Measurements from ENCODE around the gene NPR3. TPM values are rescaled to one million over a fixed set of nuclear protein-coding genes. Genes with fewer than 3 reads are reported as not detected.

Gene NPR3
- total RNA-seq, 1 experiment from 2014 or later, result 0.11 TPM

GRCh38 chr5:32753765-32754164 lies 42.6 kb downstream of the NPR3 start:
- no peak for DNase-seq
- Histone ChIP-seq H3K9me3 (ENCODE audit: low read length) (no peaks in the 10 kb centered on the region), H3K4me1 (ENCODE audit: low read length) (no peaks in the 10 kb centered on the region), H3K27ac (ENCODE audit: low read length) (no peak overlapping the region), H2AFZ (ENCODE audit: low read length) (no peak overlapping the region), H4K20me1 (ENCODE audit: insufficient read depth, low read depth, low read length) (no peaks in the 10 kb centered on the region), H3K36me3 (ENCODE audit: insufficient read depth, low read length) (no peaks in the 10 kb centered on the region), H3K4me2 (ENCODE audit: low read depth, low read length, poor library complexity, severe bottlenecking) (no peak overlapping the region), H3K9me2 (replicated peaks; ENCODE audit: insufficient read depth, low read length) (no peaks in the 10 kb centered on the region), H3K79me2 (ENCODE audit: low read length) (no peaks in the 10 kb centered on the region), H3K4me3 (ENCODE audit: low read length) (no peak overlapping the region), H3K9ac (ENCODE audit: low read length) (no peak overlapping the region), H3K27me3 (ENCODE audit: low read length) (no peaks in the 10 kb centered on the region)

GRCh38 chr5:32754284-32754683 lies 43.2 kb downstream of the NPR3 start:
- H3K27me3 ChIP-seq (ENCODE audit: low read length), result no peaks in the 10 kb centered on the region
- no peaks in the 10 kb centered on the region for H3K79me2 ChIP-seq (ENCODE audit: low read length)
- H3K4me1 ChIP-seq (ENCODE audit: low read length), result no peaks in the 10 kb centered on the region
- no peak for DNase-seq
- no peak overlapping the region for H3K4me2 ChIP-seq (ENCODE audit: low read depth, low read length, poor library complexity, severe bottlenecking)
- H3K9ac ChIP-seq (ENCODE audit: low read length), result no peak overlapping the region
- no peaks in the 10 kb centered on the region for H3K9me3 ChIP-seq (ENCODE audit: low read length)
- no peak overlapping the region for H2AFZ ChIP-seq (ENCODE audit: low read length)
- no peaks in the 10 kb centered on the region for H3K9me2 ChIP-seq (replicated peaks; ENCODE audit: insufficient read depth, low read length)
- H3K36me3 ChIP-seq (ENCODE audit: insufficient read depth, low read length), result no peaks in the 10 kb centered on the region
- H4K20me1 ChIP-seq (ENCODE audit: insufficient read depth, low read depth, low read length), result no peaks in the 10 kb centered on the region
- no peak overlapping the region for H3K4me3 ChIP-seq (ENCODE audit: low read length)
- no peak overlapping the region for H3K27ac ChIP-seq (ENCODE audit: low read length)

- no peaks in the 10 kb centered on the region for H3K9me2 ChIP-seq (replicated peaks; ENCODE audit: insufficient read depth, low read length)
- H3K79me2 ChIP-seq (ENCODE audit: low read length), result no peaks in the 10 kb centered on the region
These were observed 49.0 kb downstream of the NPR3 start for GRCh38 chr5:32760091-32760509.

GRCh38 chr5:32765266-32765665 lies 54.1 kb downstream of the NPR3 start:
- Histone ChIP-seq H3K9ac (ENCODE audit: low read length) (no peak overlapping the region), H3K4me1 (ENCODE audit: low read length) (no peaks in the 10 kb centered on the region), H3K27ac (ENCODE audit: low read length) (no peak overlapping the region), H3K27me3 (ENCODE audit: low read length) (no peaks in the 10 kb centered on the region), H3K9me3 (ENCODE audit: low read length) (no peaks in the 10 kb centered on the region), H3K4me2 (ENCODE audit: low read depth, low read length, poor library complexity, severe bottlenecking) (no peak overlapping the region), H3K79me2 (ENCODE audit: low read length) (no peaks in the 10 kb centered on the region), H3K9me2 (replicated peaks; ENCODE audit: insufficient read depth, low read length) (no peaks in the 10 kb centered on the region), H4K20me1 (ENCODE audit: insufficient read depth, low read depth, low read length) (no peaks in the 10 kb centered on the region), H3K36me3 (ENCODE audit: insufficient read depth, low read length) (no peaks in the 10 kb centered on the region), H2AFZ (ENCODE audit: low read length) (no peak overlapping the region), H3K4me3 (ENCODE audit: low read length) (no peak overlapping the region)
- no peak for DNase-seq

More at GRCh38 chr5:32760091-32760509, 49.0 kb downstream of the NPR3 start:
- no peak overlapping the region for H3K4me3 ChIP-seq (ENCODE audit: low read length)
- no peaks in the 10 kb centered on the region for H3K4me1 ChIP-seq (ENCODE audit: low read length)
- H3K27ac ChIP-seq (ENCODE audit: low read length), result no peak overlapping the region
- H3K27me3 ChIP-seq (ENCODE audit: low read length), result no peaks in the 10 kb centered on the region
- no peak overlapping the region for H3K4me2 ChIP-seq (ENCODE audit: low read depth, low read length, poor library complexity, severe bottlenecking)
- H3K36me3 ChIP-seq (ENCODE audit: insufficient read depth, low read length), result no peaks in the 10 kb centered on the region
- no peak overlapping the region for H2AFZ ChIP-seq (ENCODE audit: low read length)
- no peaks in the 10 kb centered on the region for H3K9me3 ChIP-seq (ENCODE audit: low read length)
- no peak for DNase-seq
- no peaks in the 10 kb centered on the region for H4K20me1 ChIP-seq (ENCODE audit: insufficient read depth, low read depth, low read length)
- no peak overlapping the region for H3K9ac ChIP-seq (ENCODE audit: low read length)

GRCh38 chr5:32767948-32768467 lies 56.9 kb downstream of the NPR3 start:
- Histone ChIP-seq H3K27me3 (ENCODE audit: low read length) (no peaks in the 10 kb centered on the region), H3K4me1 (ENCODE audit: low read length) (no peaks in the 10 kb centered on the region), H3K27ac (ENCODE audit: low read length) (no peak overlapping the region), H3K4me2 (ENCODE audit: low read depth, low read length, poor library complexity, severe bottlenecking) (no peak overlapping the region), H3K9me2 (replicated peaks; ENCODE audit: insufficient read depth, low read length) (no peaks in the 10 kb centered on the region), H4K20me1 (ENCODE audit: insufficient read depth, low read depth, low read length) (no peaks in the 10 kb centered on the region), H3K9me3 (ENCODE audit: low read length) (no peaks in the 10 kb centered on the region), H3K79me2 (ENCODE audit: low read length) (no peaks in the 10 kb centered on the region), H3K9ac (ENCODE audit: low read length) (no peak overlapping the region), H3K36me3 (ENCODE audit: insufficient read depth, low read length) (no peaks in the 10 kb centered on the region), H3K4me3 (ENCODE audit: low read length) (no peak overlapping the region), H2AFZ (ENCODE audit: low read length) (no peak overlapping the region)
- no peak for DNase-seq

- Histone ChIP-seq H4K20me1 (ENCODE audit: insufficient read depth, low read depth, low read length) (no peaks in the 10 kb centered on the region), H3K4me2 (ENCODE audit: low read depth, low read length, poor library complexity, severe bottlenecking) (no peak overlapping the region), H3K27me3 (ENCODE audit: low read length) (no peaks in the 10 kb centered on the region), H3K79me2 (ENCODE audit: low read length) (no peaks in the 10 kb centered on the region), H3K4me3 (ENCODE audit: low read length) (no peak overlapping the region), H2AFZ (ENCODE audit: low read length) (no peak overlapping the region), H3K36me3 (ENCODE audit: insufficient read depth, low read length) (no peaks in the 10 kb centered on the region), H3K9ac (ENCODE audit: low read length) (no peak overlapping the region), H3K9me3 (ENCODE audit: low read length) (no peaks in the 10 kb centered on the region), H3K9me2 (replicated peaks; ENCODE audit: insufficient read depth, low read length) (no peaks in the 10 kb centered on the region), H3K4me1 (ENCODE audit: low read length) (no peaks in the 10 kb centered on the region), H3K27ac (ENCODE audit: low read length) (no peak overlapping the region)
- no peak for DNase-seq
These were observed 58.6 kb downstream of the NPR3 start for GRCh38 chr5:32769711-32770110.

- Histone ChIP-seq H4K20me1 (ENCODE audit: insufficient read depth, low read depth, low read length) (no peaks in the 10 kb centered on the region), H3K9ac (ENCODE audit: low read length) (no peak overlapping the region), H3K79me2 (ENCODE audit: low read length) (no peaks in the 10 kb centered on the region), H3K9me3 (ENCODE audit: low read length) (no peaks in the 10 kb centered on the region), H3K9me2 (replicated peaks; ENCODE audit: insufficient read depth, low read length) (no peaks in the 10 kb centered on the region), H3K27ac (ENCODE audit: low read length) (no peak overlapping the region), H2AFZ (ENCODE audit: low read length) (no peak overlapping the region), H3K27me3 (ENCODE audit: low read length) (no peaks in the 10 kb centered on the region), H3K4me2 (ENCODE audit: low read depth, low read length, poor library complexity, severe bottlenecking) (no peak overlapping the region), H3K4me3 (ENCODE audit: low read length) (no peak overlapping the region), H3K36me3 (ENCODE audit: insufficient read depth, low read length) (no peaks in the 10 kb centered on the region), H3K4me1 (ENCODE audit: low read length) (no peaks in the 10 kb centered on the region)
- no peak for DNase-seq
These were observed 59.3 kb downstream of the NPR3 start for GRCh38 chr5:32770444-32770843.

DNA sequence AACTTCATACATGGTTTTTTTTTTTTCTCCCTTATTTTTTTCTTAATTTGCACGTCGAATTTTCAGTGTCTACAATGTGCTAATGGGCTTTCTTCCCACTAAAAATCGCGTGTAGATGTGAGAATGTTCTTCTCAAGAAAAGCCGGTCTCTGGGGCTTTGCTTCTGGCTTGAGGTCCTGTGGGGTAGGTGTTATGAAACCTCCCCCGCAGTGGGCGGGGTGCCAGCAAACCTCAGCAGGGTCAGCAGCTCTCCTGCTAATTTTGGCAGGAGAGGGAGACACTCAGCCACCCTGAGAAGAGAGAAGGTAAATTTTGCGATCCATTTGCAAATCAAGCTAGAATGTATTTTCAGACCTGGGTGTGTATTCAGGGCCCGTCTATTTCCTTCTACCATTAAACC lies 59.9 kb downstream of the NPR3 start:
- Histone ChIP-seq H3K4me1 (ENCODE audit: low read length) (no peaks in the 10 kb centered on the region), H3K9me3 (ENCODE audit: low read length) (no peaks in the 10 kb centered on the region), H3K9me2 (replicated peaks; ENCODE audit: insufficient read depth, low read length) (no peaks in the 10 kb centered on the region), H3K4me3 (ENCODE audit: low read length) (no peak overlapping the region), H3K27ac (ENCODE audit: low read length) (no peak overlapping the region), H3K9ac (ENCODE audit: low read length) (no peak overlapping the region), H3K79me2 (ENCODE audit: low read length) (no peaks in the 10 kb centered on the region), H3K4me2 (ENCODE audit: low read depth, low read length, poor library complexity, severe bottlenecking) (no peak overlapping the region), H2AFZ (ENCODE audit: low read length) (no peak overlapping the region), H3K27me3 (ENCODE audit: low read length) (no peaks in the 10 kb centered on the region), H4K20me1 (ENCODE audit: insufficient read depth, low read depth, low read length) (no peaks in the 10 kb centered on the region), H3K36me3 (ENCODE audit: insufficient read depth, low read length) (no peaks in the 10 kb centered on the region)
- no peak for DNase-seq

GRCh38 chr5:32773944-32774343 lies 62.8 kb downstream of the NPR3 start:
- H3K4me3 ChIP-seq (ENCODE audit: low read length), result no peak overlapping the region
- H4K20me1 ChIP-seq (ENCODE audit: insufficient read depth, low read depth, low read length), result no peaks in the 10 kb centered on the region
- H3K4me2 ChIP-seq (ENCODE audit: low read depth, low read length, poor library complexity, severe bottlenecking), result no peak overlapping the region
- DNase-seq, result no peak
- no peak overlapping the region for H3K9ac ChIP-seq (ENCODE audit: low read length)
- H2AFZ ChIP-seq (ENCODE audit: low read length), result no peak overlapping the region
- no peaks in the 10 kb centered on the region for H3K79me2 ChIP-seq (ENCODE audit: low read length)
- no peaks in the 10 kb centered on the region for H3K27me3 ChIP-seq (ENCODE audit: low read length)
- no peaks in the 10 kb centered on the region for H3K9me2 ChIP-seq (replicated peaks; ENCODE audit: insufficient read depth, low read length)
- H3K4me1 ChIP-seq (ENCODE audit: low read length), result no peaks in the 10 kb centered on the region
- no peaks in the 10 kb centered on the region for H3K36me3 ChIP-seq (ENCODE audit: insufficient read depth, low read length)
- H3K27ac ChIP-seq (ENCODE audit: low read length), result no peak overlapping the region
- no peaks in the 10 kb centered on the region for H3K9me3 ChIP-seq (ENCODE audit: low read length)
